AG09309 (cell line): ENCODE data around the gene LTBP1.

ENCODE experiments used
- DNase-seq: peaks from one replicate; pipeline ENCODE4 v3.0.0-alpha.2; 2010; ENCODE audit warnings: low read depth
- H3K4me3 ChIP-seq: 2 replicates; pipeline ENCODE4 v1.5.1; 2011; ENCODE audit warnings: mild to moderate bottlenecking, low read depth, low read length, moderate library complexity; ENCODE audit not compliant: control insufficient read depth
- CTCF ChIP-seq: IDR thresholded peaks from 2 replicates; pipeline ENCODE4 v1.5.1; 2011; ENCODE audit warnings: mild to moderate bottlenecking, low read depth, low read length, inconsistent platforms; ENCODE audit not compliant: insufficient read depth, control insufficient read depth; ENCODE audit errors: missing control alignments

Gene LTBP1

GRCh38 chr2:33197198-33197938, 250.6 kb downstream of the LTBP1 start:
- DNase-seq = no peak
- no peak overlapping the region for H3K4me3 ChIP-seq
- TF ChIP-seq CTCF = no peak

GRCh38 chr2:33202641-33203522, 256.1 kb downstream of the LTBP1 start:
- no peak overlapping the region for H3K4me3 ChIP-seq
- TF ChIP-seq CTCF = no peak
- no peak for DNase-seq

- no peak for DNase-seq
- no peak overlapping the region for H3K4me3 ChIP-seq
- TF ChIP-seq CTCF = no peak
Measured at GRCh38 chr2:33204945-33205344, 258.2 kb downstream of the LTBP1 start.

GRCh38 chr2:33205693-33206434, 259.1 kb downstream of the LTBP1 start:
- TF ChIP-seq CTCF = no peak
- no peak for DNase-seq
- no peak overlapping the region for H3K4me3 ChIP-seq

- TF ChIP-seq CTCF = no peak
- no peak overlapping the region for H3K4me3 ChIP-seq
- DNase-seq = no peak
Measured at GRCh38 chr2:33207151-33207740, 260.5 kb downstream of the LTBP1 start.

- DNase-seq = no peak
Measured at GRCh38 chr2:33208400-33208799, 261.6 kb downstream of the LTBP1 start.

More at GRCh38 chr2:33208400-33208799, 261.6 kb downstream of the LTBP1 start:
- TF ChIP-seq CTCF = no peak
- no peak overlapping the region for H3K4me3 ChIP-seq
